Femur (tissue), 1 donor: ENCODE data around the gene TUBA3E.
"Not testable (repeated sequence)": the region's sequence is repeated elsewhere in the genome, so short reads cannot be mapped to it uniquely, and the experiment has no call there.

Experiments used
- DNase-seq: peaks from one replicate; pipeline ENCODE4 v3.0.0-alpha.2; 2017

TUBA3E gene

GRCh38 chr2:130198343-130198742 lies at the start of gene TUBA3E:
Gene TUBA3E, minus strand, starts transcription at chr2:130198439. Its CDS starts 79 bp downstream, at chr2:130198360.
- no peak for DNase-seq

- DNase-seq: no peak
These were observed 48.2 kb upstream of the TUBA3E start for GRCh38 chr2:130246430-130246829.

GRCh38 chr2:130245976-130246375 lies 47.7 kb upstream of the TUBA3E start:
- no peak for DNase-seq

GRCh38 chr2:130243359-130243758 lies 45.1 kb upstream of the TUBA3E start:
- DNase-seq: no peak

- DNase-seq: no peak
These were observed 42.9 kb upstream of the TUBA3E start for GRCh38 chr2:130241041-130241707.

- not testable (repeated sequence) for DNase-seq
These were observed 41.3 kb upstream of the TUBA3E start for GRCh38 chr2:130239581-130239980.

GRCh38 chr2:130233066-130233465 lies 34.8 kb upstream of the TUBA3E start:
- not testable (repeated sequence) for DNase-seq

GRCh38 chr2:130231656-130232055 lies 33.4 kb upstream of the TUBA3E start:
- no peak for DNase-seq

GRCh38 chr2:130230907-130231306 lies 32.7 kb upstream of the TUBA3E start:
- DNase-seq: not testable (repeated sequence)

- DNase-seq: not testable (repeated sequence)
These were observed 32.1 kb upstream of the TUBA3E start for GRCh38 chr2:130230376-130230775.

GRCh38 chr2:130229161-130229510 lies 30.9 kb upstream of the TUBA3E start:
- peak; percentile 50 for DNase-seq

- not testable (repeated sequence) for DNase-seq
These were observed 30.4 kb upstream of the TUBA3E start for GRCh38 chr2:130228467-130229160.

- DNase-seq: not testable (repeated sequence)
These were observed 29.8 kb upstream of the TUBA3E start for GRCh38 chr2:130228005-130228404.

GRCh38 chr2:130222523-130222922 lies 24.3 kb upstream of the TUBA3E start:
- not testable (repeated sequence) for DNase-seq

GRCh38 chr2:130220505-130220904 lies 22.3 kb upstream of the TUBA3E start:
- not testable (repeated sequence) for DNase-seq

GRCh38 chr2:130219147-130219546 lies 20.9 kb upstream of the TUBA3E start:
- DNase-seq: not testable (repeated sequence)

GRCh38 chr2:130207051-130207450 lies 8.8 kb upstream of the TUBA3E start:
- DNase-seq: not testable (repeated sequence)

- DNase-seq: not testable (repeated sequence)
These were observed 4.9 kb upstream of the TUBA3E start for GRCh38 chr2:130203150-130203549.

- not testable (repeated sequence) for DNase-seq
These were observed 4.3 kb upstream of the TUBA3E start for GRCh38 chr2:130202518-130202917.

- DNase-seq: not testable (repeated sequence)
These were observed 2.2 kb downstream of the TUBA3E start for GRCh38 chr2:130196052-130196451.

GRCh38 chr2:130195089-130195635 lies 3.1 kb downstream of the TUBA3E start:
- DNase-seq: not testable (repeated sequence)

- DNase-seq: not testable (repeated sequence)
These were observed 4.4 kb downstream of the TUBA3E start for GRCh38 chr2:130193824-130194223.

GRCh38 chr2:130192451-130192850 lies 5.8 kb downstream of the TUBA3E start:
- DNase-seq: not testable (repeated sequence)

- not testable (repeated sequence) for DNase-seq
These were observed 6.9 kb downstream of the TUBA3E start for GRCh38 chr2:130191319-130191718.
